GM08714 (cell line): Measurements from ENCODE around the gene MRPL39.

Experiments
- H3K4me3 ChIP-seq: fragments of 200-500 bp; sonication (Bioruptor generic); 2 replicates; pipeline ENCODE4 v1.5.1; 2014; ENCODE audit warnings: mild to moderate bottlenecking, low read length, inconsistent platforms
- ZNF274 ChIP-seq: IDR thresholded peaks from 2 replicates; pipeline ENCODE4 v1.6.1; 2012; ENCODE audit warnings: mild to moderate bottlenecking, low read depth, low read length

The MRPL39 gene

DNA sequence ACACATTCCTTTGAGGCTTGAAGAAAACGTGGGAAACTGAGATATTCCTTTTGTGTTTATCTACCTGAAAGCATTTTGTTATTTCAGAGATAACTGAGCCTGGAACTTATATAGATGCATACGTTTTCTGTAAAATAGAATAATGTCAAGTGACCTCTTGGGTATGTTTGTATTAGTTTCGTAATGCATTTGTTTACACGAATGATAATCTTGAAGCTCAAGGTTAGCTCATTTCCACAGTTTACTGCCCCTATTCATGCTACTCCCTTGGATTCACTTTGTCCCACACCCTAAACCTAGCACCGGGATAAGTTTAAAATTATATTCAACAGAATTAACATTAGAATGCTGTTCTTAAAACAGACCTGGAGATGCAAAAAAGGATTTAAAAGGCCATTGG, 54.4 kb downstream of the MRPL39 start:
- no peak for TF ChIP-seq ZNF274
- H3K4me3 ChIP-seq = no peak overlapping the region

- no peak for TF ChIP-seq ZNF274
Measured at GRCh38 chr21:25551569-25551968, 55.7 kb downstream of the MRPL39 start.

DNA sequence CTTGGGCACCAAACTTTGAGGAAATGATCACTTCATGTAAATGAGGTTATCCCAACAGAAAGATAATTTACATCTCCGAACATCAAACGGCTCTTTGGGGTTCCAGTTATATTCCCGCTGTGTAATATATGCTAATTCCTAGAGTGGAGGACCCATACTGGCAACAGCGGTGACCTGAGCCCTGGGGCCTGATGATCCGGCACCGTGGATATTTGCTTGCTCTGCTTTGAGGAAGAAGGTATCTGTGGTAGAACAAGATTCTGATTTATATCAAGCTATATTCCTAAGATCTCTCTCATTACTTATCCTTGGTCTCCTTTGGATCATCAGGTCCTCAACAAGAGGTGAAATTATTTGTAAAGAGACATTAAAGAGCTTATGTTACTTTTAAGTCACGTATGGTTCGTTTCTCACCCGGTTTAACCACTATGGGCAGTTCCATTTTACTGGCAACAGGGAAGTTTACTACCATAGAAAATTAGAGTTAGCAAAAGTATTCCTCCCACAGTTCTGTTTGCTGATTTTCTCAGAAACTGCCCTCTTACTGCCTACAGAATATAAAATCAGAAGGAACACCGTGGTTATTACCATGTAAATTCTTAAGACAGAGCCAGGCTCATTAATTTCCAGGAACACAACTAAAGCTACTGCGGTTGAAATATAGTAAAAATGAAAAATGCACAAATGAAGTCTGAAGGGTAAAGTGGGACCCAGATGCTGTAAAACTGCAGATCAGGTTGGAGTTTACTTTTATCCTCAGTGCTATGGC, 56.7 kb downstream of the MRPL39 start:
- H3K4me3 ChIP-seq = no peak overlapping the region
- no peak for TF ChIP-seq ZNF274

More at GRCh38 chr21:25551569-25551968, 55.7 kb downstream of the MRPL39 start:
- H3K4me3 ChIP-seq = no peak overlapping the region

- no peak overlapping the region for H3K4me3 ChIP-seq
- TF ChIP-seq ZNF274 = no peak
Measured at GRCh38 chr21:25541042-25541441, 66.2 kb downstream of the MRPL39 start.

DNA sequence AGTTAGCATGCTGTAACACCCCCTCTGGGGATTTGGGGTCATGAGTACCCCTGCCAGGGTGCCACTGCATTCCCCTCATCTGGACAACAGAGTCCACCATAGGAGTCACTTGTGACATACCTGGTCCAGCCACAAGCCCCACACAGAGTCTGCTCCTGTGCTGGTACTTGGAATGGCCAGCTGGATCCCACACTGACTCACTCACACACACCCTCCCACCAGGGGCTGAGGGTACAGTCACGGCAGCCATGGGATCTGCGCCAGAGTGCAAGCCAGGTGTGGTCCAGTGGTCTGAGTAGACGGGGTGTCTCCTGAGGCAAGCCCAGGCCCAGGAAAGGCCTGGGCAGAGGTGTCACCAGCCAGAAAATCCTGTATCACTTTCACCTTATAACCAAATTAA, 67.7 kb downstream of the MRPL39 start:
- TF ChIP-seq ZNF274 = no peak
- H3K4me3 ChIP-seq = no peak overlapping the region

DNA sequence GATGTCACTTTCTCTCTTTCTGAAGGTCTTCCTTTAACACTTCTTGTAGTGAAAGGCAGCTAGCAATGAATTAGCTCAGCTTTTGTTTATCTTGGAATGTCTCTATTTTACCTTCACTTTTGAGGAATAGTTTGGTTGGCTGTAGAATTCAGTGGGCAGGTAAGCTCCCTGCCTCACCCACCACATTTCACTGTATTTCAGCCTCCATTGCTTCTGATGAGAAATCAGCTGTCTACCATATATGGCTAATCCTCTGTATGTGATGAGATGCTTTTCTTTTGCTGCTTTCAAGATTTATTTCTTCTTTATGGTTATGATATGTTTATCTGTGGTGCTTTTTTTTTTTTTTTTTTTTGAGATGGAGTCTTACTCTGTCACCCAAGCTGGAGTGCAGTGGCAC, 70.1 kb downstream of the MRPL39 start:
- no peak overlapping the region for H3K4me3 ChIP-seq
- no peak for TF ChIP-seq ZNF274

DNA sequence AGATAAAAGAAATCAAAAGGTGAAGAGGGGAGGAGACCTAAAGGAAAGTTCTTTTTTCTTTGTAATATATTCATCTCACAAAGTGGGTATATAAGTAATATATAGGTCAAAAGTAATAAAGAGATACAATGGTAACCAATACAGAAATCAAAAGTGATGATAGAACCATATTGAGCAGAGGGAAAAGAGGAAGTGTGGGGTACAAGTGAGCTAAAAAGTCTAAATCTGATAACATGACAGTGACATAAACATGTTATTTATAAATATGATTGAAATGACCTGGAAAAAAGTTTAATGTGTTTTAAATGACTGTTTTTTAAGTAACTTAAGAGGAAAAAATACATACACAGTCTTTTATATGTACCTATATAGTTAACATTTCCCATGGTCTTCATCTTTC, 70.5 kb downstream of the MRPL39 start:
- H3K4me3 ChIP-seq = no peak overlapping the region
- no peak for TF ChIP-seq ZNF274

DNA sequence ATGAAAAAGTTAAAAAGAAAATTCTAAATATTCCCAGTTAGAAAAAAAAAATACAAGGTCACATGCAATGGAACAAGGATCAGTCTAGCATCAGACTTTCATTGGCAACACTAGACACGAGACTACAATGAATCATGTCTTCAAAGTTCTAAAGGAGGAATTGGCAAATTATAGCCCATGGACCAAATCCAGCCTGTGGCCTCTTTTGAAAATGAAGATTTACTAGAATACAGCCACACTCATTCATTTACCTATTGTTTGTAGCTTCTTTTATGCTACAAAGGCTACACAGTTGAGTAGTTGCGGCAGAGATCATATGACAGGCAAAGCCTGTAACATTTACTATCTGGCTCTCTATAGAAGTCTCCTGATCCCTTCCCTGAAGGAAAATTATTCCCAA, 71.4 kb downstream of the MRPL39 start:
- no peak for TF ChIP-seq ZNF274
- no peak overlapping the region for H3K4me3 ChIP-seq
